ENCODE measurements around the gene RCAN1. TPM values are rescaled to one million over a fixed set of nuclear protein-coding genes. Genes with fewer than 3 reads are reported as not detected.

The RCAN1 gene
- total and polyA plus RNA-seq, 9 of the 15 experiments (the other 6 are each of a cell fraction or from before 2014, with no cell fraction given), result 4.4 to 16.5 (median 12.3) TPM

GRCh38 chr21:34544032-34544496 is 70.8 kb downstream of the RCAN1 start (continued):
- TF ChIP-seq KHSRP (IDR thresholded peaks at IDR 0.05), result no peak
- TF ChIP-seq ILK (tag; IDR thresholded peaks at IDR 0.05; ENCODE audit: borderline replicate concordance, low read depth), result no peak
- TF ChIP-seq XRCC5 (IDR thresholded peaks at IDR 0.05; ENCODE audit: low read depth, low read length), result 0 out of 2 replicates have a peak, but pooled peaks have one; percentile 35
- TF ChIP-seq SOX6 (IDR thresholded peaks at IDR 0.05), result peak; percentile 22; the same call in 1 of the 2 replicates
- TF ChIP-seq, protein P1, sequence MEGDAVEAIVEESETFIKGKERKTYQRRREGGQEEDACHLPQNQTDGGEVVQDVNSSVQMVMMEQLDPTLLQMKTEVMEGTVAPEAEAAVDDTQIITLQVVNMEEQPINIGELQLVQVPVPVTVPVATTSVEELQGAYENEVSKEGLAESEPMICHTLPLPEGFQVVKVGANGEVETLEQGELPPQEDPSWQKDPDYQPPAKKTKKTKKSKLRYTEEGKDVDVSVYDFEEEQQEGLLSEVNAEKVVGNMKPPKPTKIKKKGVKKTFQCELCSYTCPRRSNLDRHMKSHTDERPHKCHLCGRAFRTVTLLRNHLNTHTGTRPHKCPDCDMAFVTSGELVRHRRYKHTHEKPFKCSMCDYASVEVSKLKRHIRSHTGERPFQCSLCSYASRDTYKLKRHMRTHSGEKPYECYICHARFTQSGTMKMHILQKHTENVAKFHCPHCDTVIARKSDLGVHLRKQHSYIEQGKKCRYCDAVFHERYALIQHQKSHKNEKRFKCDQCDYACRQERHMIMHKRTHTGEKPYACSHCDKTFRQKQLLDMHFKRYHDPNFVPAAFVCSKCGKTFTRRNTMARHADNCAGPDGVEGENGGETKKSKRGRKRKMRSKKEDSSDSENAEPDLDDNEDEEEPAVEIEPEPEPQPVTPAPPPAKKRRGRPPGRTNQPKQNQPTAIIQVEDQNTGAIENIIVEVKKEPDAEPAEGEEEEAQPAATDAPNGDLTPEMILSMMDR (IDR thresholded peaks at IDR 0.05 in 2 of 3, conservative IDR thresholded peaks at IDR 0.05 in 1 of 3; ENCODE audit: insufficient read depth in 2 of 3, low read depth in 1 of 3, low read length in 3 of 3), result peak; percentile 68 to 80 (median 73)
- peak in 1 of 2 experiments; percentile 66; a peak in 1 of 4 replicates for TF ChIP-seq TEAD1 (CRISPR knock-in tag; IDR thresholded peaks at IDR 0.05)
- no peak for TF ChIP-seq ATF3 (IDR thresholded peaks at IDR 0.05)
- peak; percentile 41; the same call in 1 of the 2 replicates for TF ChIP-seq ATF3 (CRISPR knock-in tag; conservative IDR thresholded peaks at IDR 0.05)
- TF ChIP-seq TRIM24 (IDR thresholded peaks at IDR 0.05), result peak in 1 of 2 experiments; percentile 68; a peak in 1 of 4 replicates
- TF ChIP-seq ARNT (IDR thresholded peaks at IDR 0.05), result peak in 1 of 2 experiments; percentile 62; a peak in 1 of 4 replicates
- TF ChIP-seq MAZ (CRISPR knock-in tag; conservative IDR thresholded peaks at IDR 0.05 in 1 of 2, IDR thresholded peaks at IDR 0.05 in 1 of 2), result 0 out of 4 replicates have a peak, but pooled peaks of 1 of the 2 experiments have one; percentile 28
- no peak for TF ChIP-seq BCL6 (CRISPR knock-in tag; IDR thresholded peaks at IDR 0.05)
- TF ChIP-seq SMC3 (conservative IDR thresholded peaks at IDR 0.05; ENCODE audit: insufficient read depth, low read depth, low read length), result peak; percentile 58
- 0 out of 4 replicates have a peak, but pooled peaks of 1 of the 2 experiments have one; percentile 23 for TF ChIP-seq RCOR1 (IDR thresholded peaks at IDR 0.05; ENCODE audit: borderline replicate concordance in 1 of 2, low read depth in 2 of 2, low read length in 2 of 2)
- 0 out of 2 replicates have a peak, but pooled peaks have one; percentile 32 for TF ChIP-seq MYC (IDR thresholded peaks at IDR 0.05; ENCODE audit: low read depth, low read length)
- no peak for TF ChIP-seq MYC (CRISPR knock-in tag; IDR thresholded peaks at IDR 0.05; ENCODE audit: borderline replicate concordance, low read depth)
- TF ChIP-seq ZNF76 (CRISPR knock-in tag; IDR thresholded peaks at IDR 0.05; ENCODE audit: borderline replicate concordance), result no peak
- TF ChIP-seq BRD4 (IDR thresholded peaks at IDR 0.05), result peak; percentile 83; the same call in 1 of the 2 replicates
- TF ChIP-seq GTF2F1 (IDR thresholded peaks at IDR 0.05; ENCODE audit: low read depth, low read length), result 0 out of 2 replicates have a peak, but pooled peaks have one; percentile 44
- TF ChIP-seq MNT (conservative IDR thresholded peaks at IDR 0.05), result no peak
- peak; percentile 26; the same call in 1 of the 2 replicates for TF ChIP-seq MXI1 (IDR thresholded peaks at IDR 0.05; ENCODE audit: low read depth, low read length)
- 0 out of 2 replicates have a peak, but pooled peaks have one; percentile 24 for TF ChIP-seq ARID1B (IDR thresholded peaks at IDR 0.05)
- TF ChIP-seq RBM25 (IDR thresholded peaks at IDR 0.05; ENCODE audit: low read depth, low read length, severe bottlenecking), result peak; percentile 63
- no peak for TF ChIP-seq SMARCB1 (IDR thresholded peaks at IDR 0.05; ENCODE audit: insufficient read length, low read depth)
